ENCODE results near the gene POLK. TPM values are rescaled to one million over a fixed set of nuclear protein-coding genes. Genes with fewer than 3 reads are reported as not detected.
A peak's percentile ranks its signal among the peaks of the same experiment; 100 is the strongest.

Gene POLK
- total RNA-seq, 1 experiment from 2014 or later, result 36.5 TPM

- no peak for DNase-seq (ENCODE audit: low read depth)
Measured at GRCh38 chr5:75510417-75510835, 1.3 kb upstream of the POLK start.

GRCh38 chr5:75510836-75511434 lies 756 bp upstream of the POLK start:
- DNase-seq (ENCODE audit: low read depth), result peak; percentile 33

- DNase-seq (ENCODE audit: low read depth), result no peak
Measured at GRCh38 chr5:75512383-75513074, 838 bp downstream of the POLK start.

DNA sequence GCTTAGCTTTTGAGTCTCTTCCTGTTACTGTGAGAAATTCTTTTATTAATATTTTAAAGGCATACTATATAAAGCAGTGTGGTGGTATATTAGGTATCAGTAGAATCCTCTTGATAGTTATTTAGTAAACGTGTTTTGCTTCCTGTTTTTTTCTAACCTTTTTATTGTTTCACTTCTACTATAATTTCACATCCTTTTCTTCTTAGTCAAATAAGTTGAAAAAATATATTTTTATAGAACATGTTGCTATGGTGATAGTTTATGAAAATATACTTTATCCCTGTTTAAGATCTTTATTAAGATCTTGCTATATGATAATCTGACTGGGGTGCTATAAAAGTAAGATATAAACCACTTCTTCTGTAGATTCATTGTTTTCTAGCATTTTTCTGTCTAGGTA lies 2.1 kb downstream of the POLK start:
- DNase-seq (ENCODE audit: low read depth), result no peak

- DNase-seq (ENCODE audit: low read depth), result no peak
Measured at GRCh38 chr5:75514323-75514722, 2.6 kb downstream of the POLK start.

GRCh38 chr5:75519761-75520160 lies 8.1 kb downstream of the POLK start:
- DNase-seq (ENCODE audit: low read depth), result no peak

DNA sequence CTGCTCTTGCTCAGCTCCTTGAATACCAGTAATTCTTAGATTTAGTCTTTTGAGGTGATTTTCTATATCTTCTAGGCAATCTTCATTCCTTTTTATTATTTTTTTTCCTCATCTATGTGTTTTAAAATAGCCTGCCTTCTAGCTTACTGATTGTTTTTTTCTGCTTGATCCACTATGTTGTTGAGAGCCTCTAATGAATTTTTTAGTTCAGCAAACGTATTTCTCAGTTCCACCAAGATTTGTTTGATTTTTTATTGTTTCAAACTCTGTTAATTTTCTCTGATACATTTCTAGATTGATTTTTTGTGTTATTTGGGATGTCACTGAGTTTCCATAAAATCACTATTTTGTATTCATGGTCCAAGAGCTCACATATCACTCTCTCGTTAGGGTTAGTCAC lies 9.5 kb downstream of the POLK start:
- DNase-seq (ENCODE audit: low read depth), result no peak

DNA sequence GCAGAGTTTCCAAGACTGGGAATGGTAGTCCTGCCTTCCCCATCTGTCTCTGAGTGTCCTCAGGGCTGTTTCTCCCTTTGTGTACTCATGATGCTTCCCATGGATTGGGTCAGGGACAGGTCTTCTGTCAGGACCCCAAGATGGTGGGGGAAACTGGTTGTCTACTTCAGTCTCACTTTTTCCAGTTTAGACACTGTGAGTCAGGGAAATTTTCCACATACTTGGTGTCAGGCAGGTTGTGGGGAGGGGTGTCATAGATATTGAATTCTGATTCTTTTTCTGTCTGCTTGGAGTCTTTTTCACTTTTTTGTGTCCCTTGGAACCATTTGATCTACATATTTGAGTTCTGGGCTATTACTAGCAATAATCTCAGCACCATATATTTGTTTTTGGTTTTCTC lies 10.3 kb downstream of the POLK start:
- DNase-seq (ENCODE audit: low read depth), result no peak

DNA sequence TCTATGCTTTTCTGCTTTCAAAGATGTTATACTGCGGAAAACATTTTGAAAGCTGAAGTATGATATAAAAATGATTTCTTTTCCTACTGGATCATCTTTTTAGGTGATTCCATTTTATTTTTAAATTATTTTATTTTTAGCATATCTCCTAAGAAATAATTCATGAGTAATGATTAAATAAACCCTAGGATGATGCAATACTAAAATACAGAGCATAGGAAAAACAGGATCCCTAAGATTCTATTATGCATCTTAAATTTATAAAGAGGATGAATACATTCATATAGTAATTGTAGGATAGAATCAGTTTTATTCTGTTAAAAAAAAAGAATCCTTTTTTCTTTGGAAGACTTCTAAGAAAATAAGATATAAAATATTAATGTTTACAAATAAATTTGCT lies 10.9 kb downstream of the POLK start:
- no peak for DNase-seq (ENCODE audit: low read depth)

DNA sequence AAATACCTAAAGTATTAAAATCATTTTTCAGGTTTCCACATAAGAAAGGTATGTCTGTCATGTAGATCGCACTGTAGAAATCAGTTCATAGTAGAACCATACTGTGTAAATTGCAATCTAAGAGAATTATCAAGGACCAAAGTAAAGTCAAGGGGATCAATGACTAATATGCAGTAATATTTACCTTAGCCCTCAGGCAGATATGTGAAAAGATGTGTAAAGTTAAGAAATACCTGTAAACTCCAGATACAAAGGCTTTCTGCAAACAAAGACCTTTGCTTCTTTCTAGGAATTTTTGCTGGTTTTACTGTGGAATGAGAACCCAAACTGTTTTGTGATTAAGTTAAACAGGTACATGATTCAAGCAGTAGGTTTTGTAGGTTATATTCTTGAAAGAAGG lies 11.6 kb downstream of the POLK start:
- DNase-seq (ENCODE audit: low read depth), result no peak

DNA sequence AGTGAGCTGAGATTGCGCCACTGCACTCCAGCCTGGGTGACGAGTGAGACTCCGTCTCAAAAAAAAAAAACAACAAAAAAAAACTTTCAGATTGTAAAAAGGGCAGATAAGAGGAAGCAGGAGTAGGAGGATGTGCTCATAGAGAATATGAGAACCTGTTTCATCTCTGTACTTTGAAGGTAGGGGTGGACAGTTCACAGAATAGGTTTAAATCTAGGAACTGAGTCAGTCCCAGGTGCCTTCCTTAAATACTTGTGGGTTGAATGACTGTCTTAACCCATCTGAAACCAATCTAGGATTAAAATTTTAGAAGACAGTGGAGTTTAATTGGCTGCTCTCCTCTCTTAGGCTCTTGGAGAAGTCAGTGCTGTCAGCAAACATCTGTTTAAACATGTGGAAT lies 12.4 kb downstream of the POLK start:
- DNase-seq (ENCODE audit: low read depth), result no peak

- DNase-seq (ENCODE audit: low read depth), result no peak
Measured at GRCh38 chr5:75524591-75524990, 12.9 kb downstream of the POLK start.

DNA sequence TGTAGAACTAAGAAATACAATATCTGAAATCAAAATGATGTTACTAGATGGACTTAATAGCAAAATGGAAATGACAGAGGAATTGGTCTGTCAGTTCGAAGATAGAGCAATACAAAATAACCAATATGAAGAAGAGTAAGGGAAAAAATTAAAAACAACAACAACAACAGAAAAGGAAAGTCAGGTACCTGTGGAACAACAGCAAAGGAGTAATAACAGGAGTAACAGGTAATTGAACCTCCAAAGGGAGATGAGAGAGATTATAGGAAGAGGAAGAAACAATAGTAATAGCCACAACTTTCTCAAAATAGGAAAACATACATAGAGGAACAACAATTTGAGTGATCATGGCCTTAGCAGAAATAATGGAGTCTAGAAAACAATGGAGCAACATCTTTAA lies 13.7 kb downstream of the POLK start:
- no peak for DNase-seq (ENCODE audit: low read depth)

GRCh38 chr5:75526070-75526469 lies 14.4 kb downstream of the POLK start:
- DNase-seq (ENCODE audit: low read depth), result no peak

- DNase-seq (ENCODE audit: low read depth), result no peak
Measured at GRCh38 chr5:75529185-75529584, 17.5 kb downstream of the POLK start.

GRCh38 chr5:75532190-75532589 lies 20.5 kb downstream of the POLK start:
- DNase-seq (ENCODE audit: low read depth), result no peak

DNA sequence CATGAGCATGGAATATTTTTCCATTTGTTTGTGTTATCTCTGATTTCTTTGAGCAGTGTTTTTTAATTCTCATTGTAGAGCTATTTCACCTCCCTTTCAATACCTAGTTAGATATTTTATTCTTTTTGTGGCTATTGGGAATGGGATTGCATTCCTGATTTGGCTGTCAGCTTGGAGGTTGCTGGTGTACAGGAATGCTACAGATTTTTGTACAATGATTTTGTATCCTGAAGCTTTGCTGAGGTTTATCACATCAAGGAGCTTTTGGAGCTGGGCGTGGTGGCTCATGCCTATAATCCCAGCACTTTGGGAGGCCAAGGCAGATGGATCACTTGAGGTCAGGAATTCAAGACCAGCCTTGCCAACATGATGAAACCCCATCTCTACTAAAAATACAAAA lies 22.0 kb downstream of the POLK start:
- DNase-seq (ENCODE audit: low read depth), result peak; percentile 51

DNA sequence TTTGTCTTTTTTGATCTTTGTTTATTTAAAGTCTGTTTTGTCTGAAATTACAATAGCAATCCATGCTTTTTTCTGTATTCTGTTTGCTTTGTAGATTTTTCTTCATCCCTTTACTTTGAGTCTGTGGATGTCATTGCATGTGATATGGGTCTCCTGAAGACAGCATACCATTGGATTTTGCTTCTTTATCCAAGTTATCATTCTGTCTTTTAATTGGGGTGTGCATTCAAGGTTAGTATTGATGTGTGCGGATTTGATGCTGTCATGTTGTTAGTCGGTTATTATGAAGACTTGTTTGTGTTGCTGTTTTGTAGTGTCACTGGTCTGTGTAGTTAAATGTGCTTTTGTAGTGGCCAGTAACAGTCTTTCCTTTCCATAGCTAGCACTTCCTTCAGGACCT lies 23.0 kb downstream of the POLK start:
- DNase-seq (ENCODE audit: low read depth), result no peak

DNA sequence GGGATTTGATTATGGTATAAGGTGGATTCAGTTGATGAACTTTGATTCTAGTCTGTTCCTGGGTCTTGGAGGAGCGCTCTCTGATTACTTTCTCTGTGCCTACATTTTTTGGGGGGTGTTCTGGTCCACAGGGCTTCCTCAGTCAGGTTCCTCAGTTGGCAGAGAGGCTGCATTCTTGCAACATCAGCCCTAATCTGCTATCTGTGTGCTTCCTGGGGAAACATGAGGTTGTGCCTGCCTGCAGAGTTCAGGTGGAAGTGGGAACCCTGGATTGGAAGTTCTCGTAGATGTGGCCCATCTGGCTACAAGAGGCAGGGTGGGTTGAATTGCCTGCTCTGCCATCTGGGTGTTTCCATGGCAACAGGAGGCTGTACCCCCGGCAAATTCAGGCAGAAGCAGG lies 24.5 kb downstream of the POLK start:
- DNase-seq (ENCODE audit: low read depth), result no peak

DNA sequence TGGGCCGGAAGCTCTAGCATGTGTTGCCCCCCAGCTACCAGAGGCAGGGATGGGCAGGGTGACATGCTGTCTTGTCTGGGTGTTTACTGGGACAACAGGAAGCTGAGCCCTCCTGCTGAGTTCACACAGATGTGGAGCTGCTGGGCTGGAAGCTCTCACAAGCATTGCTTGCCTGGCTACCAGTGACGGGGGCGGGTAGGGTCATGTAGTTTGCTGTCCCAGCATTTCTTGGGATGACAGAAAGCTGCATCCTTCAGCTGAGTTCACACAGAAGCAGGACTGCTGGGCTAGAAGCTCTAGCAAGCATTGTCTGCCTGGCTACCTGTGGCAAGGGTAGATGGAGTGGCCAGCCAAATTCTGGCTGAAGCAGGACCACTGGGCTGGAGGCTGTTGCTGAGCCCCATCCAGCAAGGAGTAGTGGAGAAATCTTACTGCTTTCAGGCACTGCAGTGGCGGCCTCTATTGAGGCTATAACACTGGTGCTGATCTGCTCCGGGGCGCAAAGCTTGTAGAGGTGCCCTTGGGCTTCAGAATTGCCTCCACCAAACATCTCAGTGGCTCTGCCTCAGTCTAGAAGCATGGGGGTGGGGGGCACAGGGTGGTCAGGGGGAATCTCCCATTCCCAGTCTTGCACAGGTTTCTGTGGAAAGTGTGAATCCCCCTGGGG lies 25.1 kb downstream of the POLK start:
- DNase-seq (ENCODE audit: low read depth), result no peak

DNA sequence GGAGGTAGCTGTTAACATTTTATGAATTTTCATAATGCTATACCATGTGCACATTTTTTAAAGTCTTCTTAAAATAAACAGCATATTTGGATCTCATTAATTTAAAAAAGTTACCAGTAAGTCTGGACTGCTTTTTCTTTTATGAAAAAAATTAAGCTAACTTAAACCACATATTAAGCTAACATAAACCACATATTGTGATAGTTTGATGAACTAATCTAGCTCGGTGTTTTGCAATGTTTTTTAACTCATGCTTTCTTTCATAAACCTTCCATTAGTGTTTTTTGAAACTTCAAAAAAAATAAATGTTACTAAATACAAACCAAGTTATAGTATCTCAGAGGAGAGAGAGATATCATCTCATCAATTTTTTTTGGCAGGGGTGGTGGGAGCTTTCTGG lies 26.5 kb downstream of the POLK start:
- DNase-seq (ENCODE audit: low read depth), result no peak

DNA sequence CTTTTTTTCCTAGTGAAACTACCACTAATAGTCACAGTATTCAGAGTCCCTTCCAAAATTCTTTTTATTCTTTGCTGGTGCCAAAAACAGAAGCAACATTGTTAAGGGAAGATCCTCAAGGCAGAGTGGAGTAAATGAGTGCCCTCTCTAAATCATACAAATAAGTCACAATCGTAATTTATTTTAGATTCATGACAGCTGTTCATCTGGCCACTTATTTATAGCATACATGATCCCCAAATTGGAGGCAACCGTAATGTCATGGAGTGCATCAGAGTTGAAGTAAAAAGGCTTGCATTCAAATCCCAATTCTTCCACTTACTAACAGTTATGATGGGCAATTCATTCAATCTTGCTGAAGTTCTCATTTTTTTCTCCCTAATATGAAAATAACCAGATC lies 33.4 kb downstream of the POLK start:
- peak; percentile 27 for DNase-seq (ENCODE audit: low read depth)

DNA sequence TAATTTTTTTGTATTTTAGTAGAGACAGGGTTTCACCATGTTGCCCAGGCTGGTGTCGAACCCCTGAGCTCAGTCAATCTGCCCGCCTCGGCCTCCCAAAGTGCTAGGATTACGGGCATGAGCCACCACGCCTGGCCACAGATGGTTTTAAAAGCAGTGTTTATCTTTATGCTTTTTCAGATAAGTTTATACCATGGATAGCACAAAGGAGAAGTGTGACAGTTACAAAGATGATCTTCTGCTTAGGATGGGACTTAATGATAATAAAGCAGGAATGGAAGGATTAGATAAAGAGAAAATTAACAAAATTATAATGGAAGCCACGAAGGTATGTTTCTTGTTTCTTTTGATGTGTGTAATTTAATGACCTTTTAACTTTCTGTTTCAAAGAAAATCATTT lies 35.1 kb downstream of the POLK start:
- DNase-seq (ENCODE audit: low read depth), result no peak
